CD14-positive monocyte (primary cell): ENCODE results near the gene TMEM40. TPM values are rescaled to one million over a fixed set of nuclear protein-coding genes. Genes with fewer than 3 reads are reported as not detected.
A peak's percentile ranks its signal among the peaks of the same experiment; 100 is the strongest.

Experiments used
- DNase-seq, 3 donors: peaks; one replicate each; pipeline ENCODE4 v3.0.0-alpha.2; 2011 to 2022
- H2AFZ ChIP-seq: 2 replicates; pipeline ENCODE4 v1.6.0; 2012; ENCODE audit warnings: mild to moderate bottlenecking, low read depth, low read length, inconsistent platforms; ENCODE audit not compliant: insufficient read depth, poor library complexity, severe bottlenecking
- H3K27ac ChIP-seq, 2 donors: 1 replicate in 1 of 2; 2 replicates in 1 of 2; pipeline ENCODE4 v1.5.1; 2012 to 2013; ENCODE audit warnings: low read length in 2 of 2, control low read depth in 1 of 2, inconsistent platforms in 1 of 2, low read depth in 1 of 2, mild to moderate bottlenecking in 1 of 2
- H3K27me3 ChIP-seq, 2 donors: one replicate each; pipeline versions ENCODE4 v1.6.0 to v1.6.1; 2011 to 2013; ENCODE audit warnings: low read length in 2 of 2; ENCODE audit not compliant: control insufficient read depth in 2 of 2, insufficient read depth in 2 of 2
- H3K36me3 ChIP-seq, 2 donors: replicated peaks in 1 of 2; 1 replicate in 1 of 2; 2 replicates in 1 of 2; pipeline versions ENCODE4 v1.5.1 to v1.6.1; 2012 to 2013; ENCODE audit warnings: low read length in 2 of 2, control low read depth in 1 of 2, inconsistent platforms in 1 of 2, mild to moderate bottlenecking in 1 of 2; ENCODE audit not compliant: insufficient read depth in 2 of 2, control insufficient read depth in 1 of 2
- H3K4me1 ChIP-seq, 2 donors: 1 replicate in 1 of 2; 2 replicates in 1 of 2; pipeline versions ENCODE4 v1.5.1 to v1.6.1; 2012 to 2013; ENCODE audit warnings: low read length in 2 of 2, control low read depth in 1 of 2, inconsistent platforms in 1 of 2, mild to moderate bottlenecking in 1 of 2, moderate library complexity in 1 of 2; ENCODE audit not compliant: insufficient read depth in 2 of 2, control insufficient read depth in 1 of 2
- H3K4me2 ChIP-seq: replicated peaks from 2 replicates; pipeline ENCODE3; 2012; ENCODE audit warnings: low read length, moderate library complexity, mild to moderate bottlenecking; ENCODE audit not compliant: poor library complexity, severe bottlenecking; ENCODE audit errors: extremely low read depth
- H3K4me3 ChIP-seq, 3 experiments: fragments of 200-600 bp in 1 of 3; sonication (generic) in 1 of 3; replicated peaks in 1 of 3; 1 replicate in 2 of 3; 2 replicates in 1 of 3; pipeline ENCODE4 v1.5.1; 2011 to 2013; ENCODE audit warnings: low read length in 3 of 3, mild to moderate bottlenecking in 3 of 3, control low read depth in 2 of 3, low read depth in 2 of 3, inconsistent platforms in 1 of 3, moderate library complexity in 1 of 3
- H3K79me2 ChIP-seq: 2 replicates; pipeline ENCODE4 v1.6.0; 2012; ENCODE audit warnings: mild to moderate bottlenecking, control low read depth, inconsistent platforms, low read length, moderate library complexity; ENCODE audit not compliant: insufficient read depth
- H3K9ac ChIP-seq: 2 replicates; pipeline ENCODE4 v1.6.0; 2017; ENCODE audit warnings: low read length, mild to moderate bottlenecking; ENCODE audit not compliant: insufficient read depth, poor library complexity, severe bottlenecking
- H3K9me3 ChIP-seq, 2 donors: replicated peaks in 1 of 2; 1 replicate in 1 of 2; 2 replicates in 1 of 2; pipeline versions ENCODE4 v1.5.1 to v1.6.1; 2012 to 2013; ENCODE audit warnings: low read length in 2 of 2, control low read depth in 1 of 2; ENCODE audit not compliant: control insufficient read depth in 1 of 2, insufficient read depth in 1 of 2
- H4K20me1 ChIP-seq: 2 replicates; pipeline ENCODE4 v1.6.0; 2012; ENCODE audit warnings: mild to moderate bottlenecking, low read length, control low read depth, moderate library complexity; ENCODE audit not compliant: insufficient read depth
- H3K27ac Mint-ChIP-seq, 7 donors: one replicate each; pipeline ENCODE4 v1.8.0; 2020; ENCODE audit warnings: mild to moderate bottlenecking in 7 of 7, mixed read lengths in 7 of 7, moderate library complexity in 6 of 7, inconsistent platforms in 2 of 7
- H3K27me3 Mint-ChIP-seq, 3 donors: one replicate each; pipeline ENCODE4 v1.8.0; 2021 to 2022; ENCODE audit warnings: low read depth in 3 of 3, mild to moderate bottlenecking in 3 of 3, mixed read lengths in 3 of 3, moderate library complexity in 3 of 3, inconsistent platforms in 1 of 3
- H3K36me3 Mint-ChIP-seq, 2 donors: one replicate each; pipeline ENCODE4 v1.8.0; 2020; ENCODE audit warnings: mixed read lengths in 2 of 2, inconsistent platforms in 1 of 2, mild to moderate bottlenecking in 1 of 2
- H3K4me1 Mint-ChIP-seq: one replicate; pipeline ENCODE4 v1.8.0; 2020; ENCODE audit warnings: mild to moderate bottlenecking, mixed read lengths
- H3K4me3 Mint-ChIP-seq, 2 donors: one replicate each; pipeline ENCODE4 v1.8.0; 2020; ENCODE audit warnings: mild to moderate bottlenecking in 2 of 2, mixed read lengths in 2 of 2, moderate library complexity in 1 of 2
- H3K9me3 Mint-ChIP-seq, 7 donors: one replicate each; pipeline ENCODE4 v1.8.0; 2020 to 2022; ENCODE audit warnings: mixed read lengths in 7 of 7, mild to moderate bottlenecking in 6 of 7, moderate library complexity in 6 of 7, inconsistent platforms in 2 of 7
- CTCF ChIP-seq: fragments of 200-600 bp; IDR thresholded peaks from one replicate; pipeline ENCODE4 v1.8.0; 2022; ENCODE audit warnings: antibody characterized with exemption, mild to moderate bottlenecking
- WGBS: methylation state at CpG from one replicate; pipeline ENCODE4 v1.1.5; 2013; ENCODE audit warnings: missing lambda C conversion rate; ENCODE audit not compliant: insufficient coverage; 5-methylcytosine and 5-hydroxymethylcytosine counted together
- intact Hi-C, 2 donors: fragments of 100-400 bp; cut with micrococcal nuclease; formaldehyde crosslinking; loops; one replicate each; pipeline versions ENCODE4 v1.15.0 to v1.15.1; 2023
- polyA plus RNA-seq, 3 donors: library from polyadenylated mRNA; depleted of rRNA in 1 of 3; unstranded in 2 of 3; stranded (reverse) in 1 of 3; fragments of 300-500 nt in 2 of 3; fragments of >200 nt in 1 of 3; fragmentation: Illumina TruSeq in 2 of 3; gene quantifications; 1 replicate in 2 of 3; 2 replicates in 1 of 3; pipeline ENCODE4 v1.2.3, GENCODE V29; 2012 to 2021

Gene TMEM40
- polyA plus RNA-seq, 3 donors, result 0.92 TPM; not detected in 2

- Mint-ChIP-seq H3K27me3 (peaks cover 25 to 41% (median 36%) of the 10 kb centered on the region in 3 donors), H3K36me3 (no peaks in the 10 kb centered on the region), H3K9me3 (peaks cover 0 to 10% (median 2%) of the 10 kb centered on the region in 7 donors), H3K4me3 (no peak overlapping the region), H3K27ac (peak overlapping the region in 1 of 7 donors; percentile 27), H3K4me1 (peaks cover 10% of the 10 kb centered on the region)
- no peaks in the 10 kb centered on the region for H3K36me3 ChIP-seq
- H3K4me1 ChIP-seq, result peaks cover 8 to 11% of the 10 kb centered on the region in 2 donors
- H3K4me3 ChIP-seq, result no peak overlapping the region
- H3K27me3 ChIP-seq, result peaks cover 8 to 18% of the 10 kb centered on the region in 2 donors
- TF ChIP-seq CTCF, result no peak
- no peak overlapping the region for H3K4me2 ChIP-seq
- no peaks in the 10 kb centered on the region for H3K9me3 ChIP-seq
- no peak overlapping the region for H3K27ac ChIP-seq
- intact Hi-C loops, result no loop called here
- H3K9ac ChIP-seq, result no peak overlapping the region
- no peaks in the 10 kb centered on the region for H4K20me1 ChIP-seq
- H3K79me2 ChIP-seq, result no peaks in the 10 kb centered on the region
- no peak for DNase-seq
- no peak overlapping the region for H2AFZ ChIP-seq
- WGBS, result 78% methylated on average over 9 of the region's 12 CpGs
Observed at GRCh38 chr3:12798559-12799179, 39.6 kb upstream of the TMEM40 start.

- Histone ChIP-seq H3K27me3 (peaks cover 8 to 18% of the 10 kb centered on the region in 2 donors), H3K9ac (no peak overlapping the region), H3K9me3 (no peaks in the 10 kb centered on the region), H3K4me3 (no peak overlapping the region), H2AFZ (no peak overlapping the region), H3K36me3 (no peaks in the 10 kb centered on the region), H3K4me2 (no peak overlapping the region), H3K27ac (no peak overlapping the region), H3K79me2 (no peaks in the 10 kb centered on the region), H4K20me1 (no peaks in the 10 kb centered on the region), H3K4me1 (peaks cover 8 to 11% of the 10 kb centered on the region in 2 donors)
- Mint-ChIP-seq H3K27ac (no peak overlapping the region), H3K36me3 (no peaks in the 10 kb centered on the region), H3K27me3 (peaks cover 24 to 41% (median 36%) of the 10 kb centered on the region in 3 donors), H3K4me1 (peaks cover 10% of the 10 kb centered on the region), H3K9me3 (peaks cover 0 to 9% (median 2%) of the 10 kb centered on the region in 7 donors), H3K4me3 (peak overlapping the region in 1 of 2 donors; percentile 55)
- no peak for TF ChIP-seq CTCF
- 71% methylated on average over 4 of the region's 8 CpGs for WGBS
- no peak for DNase-seq
- intact Hi-C loops, result no loop called here
Observed at GRCh38 chr3:12797892-12798558, 39.0 kb upstream of the TMEM40 start.
